SU-DHL-6 (cell line): ENCODE data around the gene YIPF5.

Experiments
- H2AFZ ChIP-seq: fragments of 200-600 bp; sonication (generic); 2 replicates; pipeline ENCODE4 v1.6.1; 2014; ENCODE audit warnings: low read depth, mild to moderate bottlenecking, moderate library complexity, mixed read lengths, antibody characterized with exemption, low read length; ENCODE audit not compliant: severe bottlenecking
- H3F3A ChIP-seq: fragments of 200-600 bp; shearing (Covaris generic); 2 replicates; pipeline ENCODE4 v1.6.0; 2016; ENCODE audit warnings: antibody characterized with exemption, mild to moderate bottlenecking; ENCODE audit not compliant: insufficient read depth
- H3K27ac ChIP-seq: fragments of 200-600 bp; sonication (generic); 2 replicates; pipeline ENCODE4 v1.5.1; 2016; ENCODE audit warnings: low read depth, mild to moderate bottlenecking, low read length, moderate library complexity, mixed read lengths
- H3K27me3 ChIP-seq: fragments of 200-600 bp; sonication (generic), shearing (Covaris generic); 2 replicates; pipeline ENCODE4 v1.6.0; 2014; ENCODE audit warnings: mild to moderate bottlenecking, low read length
- H3K36me3 ChIP-seq: fragments of 200-600 bp; sonication (generic); 2 replicates; pipeline ENCODE4 v1.6.1; 2014; ENCODE audit warnings: mild to moderate bottlenecking, low read length, mixed read lengths
- H3K4me2 ChIP-seq: fragments of 300-600, 200-600 bp; shearing (Covaris generic), sonication (generic); 2 replicates; pipeline ENCODE4 v1.6.0; 2014; ENCODE audit warnings: low read length, low read depth, mild to moderate bottlenecking; ENCODE audit not compliant: poor library complexity, severe bottlenecking
- H3K4me3 ChIP-seq: fragments of 200-600 bp; sonication (generic); 2 replicates; pipeline ENCODE4 v1.5.1; 2014; ENCODE audit warnings: antibody characterized with exemption, low read length, mild to moderate bottlenecking, mixed read lengths; ENCODE audit not compliant: insufficient read depth, poor library complexity, severe bottlenecking
- H3K79me2 ChIP-seq: fragments of 200-600 bp; sonication (generic); 2 replicates; pipeline ENCODE4 v1.6.1; 2014; ENCODE audit warnings: mild to moderate bottlenecking, low read length, moderate library complexity; ENCODE audit not compliant: insufficient read depth
- H3K9ac ChIP-seq: fragments of 200-600 bp; sonication (generic); 2 replicates; pipeline ENCODE4 v1.7.0; 2014; ENCODE audit warnings: mild to moderate bottlenecking, low read length
- H3K9me2 ChIP-seq: fragments of 200-600 bp; sonication (generic); replicated peaks from 2 replicates; pipeline ENCODE4 v1.6.1; 2014; ENCODE audit warnings: low read length; ENCODE audit not compliant: insufficient read depth
- H3K9me3 ChIP-seq: fragments of 200-600 bp; sonication (generic); 2 replicates; pipeline ENCODE4 v1.6.1; 2014; ENCODE audit warnings: low read length, mixed read lengths; ENCODE audit not compliant: insufficient read depth
- H4K20me1 ChIP-seq: fragments of 200-600 bp; sonication (generic); 2 replicates; pipeline ENCODE4 v1.6.1; 2014; ENCODE audit warnings: low read depth, mild to moderate bottlenecking, antibody characterized with exemption, low read length, moderate library complexity, mixed read lengths
- CTCF ChIP-seq: fragments of 200-600 bp; sonication (generic); IDR thresholded peaks from one replicate; pipeline ENCODE4 v1.5.1; 2017; ENCODE audit warnings: antibody characterized with exemption, mild to moderate bottlenecking, low read length, moderate library complexity; ENCODE audit not compliant: insufficient read depth, poor library complexity, severe bottlenecking
- EZH2phosphoT487 ChIP-seq: fragments of 200-600 bp; sonication (generic), shearing (Covaris generic); conservative IDR thresholded peaks from 2 replicates; pipeline ENCODE4 v1.6.1; 2018; ENCODE audit warnings: mild to moderate bottlenecking, antibody characterized with exemption, low read length, moderate library complexity, mixed read lengths

The YIPF5 gene

GRCh38 chr5:144130306-144130705 is 40.2 kb downstream of the YIPF5 start:
- H3K9me2 ChIP-seq, result no peaks in the 10 kb centered on the region

GRCh38 chr5:144128844-144129243 is 41.6 kb downstream of the YIPF5 start:
- Histone ChIP-seq H3K4me2 (no peak overlapping the region), H3K79me2 (no peaks in the 10 kb centered on the region), H3F3A (no peaks in the 10 kb centered on the region), H3K36me3 (no peaks in the 10 kb centered on the region), H3K27me3 (no peaks in the 10 kb centered on the region), H2AFZ (no peak overlapping the region), H3K9me3 (no peaks in the 10 kb centered on the region), H4K20me1 (no peaks in the 10 kb centered on the region), H3K9me2 (no peaks in the 10 kb centered on the region), H3K27ac (no peak overlapping the region), H3K9ac (no peak overlapping the region), H3K4me3 (no peak overlapping the region)
- TF ChIP-seq EZH2phosphoT487, result no peak
- TF ChIP-seq CTCF, result no peak

More at GRCh38 chr5:144130306-144130705, 40.2 kb downstream of the YIPF5 start:
- Histone ChIP-seq H4K20me1 (no peaks in the 10 kb centered on the region), H3K4me3 (no peak overlapping the region), H3K9me3 (no peaks in the 10 kb centered on the region), H3K27me3 (no peaks in the 10 kb centered on the region), H3K36me3 (no peaks in the 10 kb centered on the region), H3K9ac (no peak overlapping the region), H3K27ac (no peak overlapping the region), H3K4me2 (no peak overlapping the region), H2AFZ (no peak overlapping the region), H3F3A (no peaks in the 10 kb centered on the region), H3K79me2 (no peaks in the 10 kb centered on the region)
- no peak for TF ChIP-seq CTCF
- no peak for TF ChIP-seq EZH2phosphoT487

GRCh38 chr5:144126707-144127106 is 43.8 kb downstream of the YIPF5 start:
- no peak overlapping the region for H3K27ac ChIP-seq
- no peaks in the 10 kb centered on the region for H3K27me3 ChIP-seq
- no peaks in the 10 kb centered on the region for H3F3A ChIP-seq
- no peaks in the 10 kb centered on the region for H4K20me1 ChIP-seq
- H3K4me2 ChIP-seq, result no peak overlapping the region
- H3K9me3 ChIP-seq, result no peaks in the 10 kb centered on the region
- H3K9ac ChIP-seq, result no peak overlapping the region
- H3K79me2 ChIP-seq, result no peaks in the 10 kb centered on the region
- no peaks in the 10 kb centered on the region for H3K9me2 ChIP-seq
- no peak overlapping the region for H3K4me3 ChIP-seq
- H2AFZ ChIP-seq, result no peak overlapping the region
- H3K36me3 ChIP-seq, result no peaks in the 10 kb centered on the region
- TF ChIP-seq CTCF (no peak), EZH2phosphoT487 (no peak)
